ENCODE measurements around the gene GNG12.

The GNG12 gene

DNA sequence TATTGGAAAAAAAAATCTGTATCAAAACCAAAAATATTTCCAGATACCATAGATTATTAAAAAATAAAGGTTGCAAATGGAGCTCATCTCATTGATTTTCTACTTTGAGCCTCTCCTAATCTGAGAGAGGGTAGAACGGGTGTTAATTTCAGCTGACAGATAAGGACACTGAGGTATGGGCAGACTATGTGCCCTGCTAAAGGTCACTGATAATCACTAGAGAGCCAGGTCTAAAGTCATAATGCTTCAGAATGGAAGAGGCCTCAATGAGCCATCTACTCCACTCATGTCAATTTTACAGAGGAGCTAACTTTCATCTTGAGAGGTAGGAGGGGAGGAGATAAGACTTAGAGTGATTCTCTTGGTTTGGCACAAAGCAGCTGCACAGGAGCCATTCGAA is 21.0 kb downstream of the GNG12 start:
- no peak for DNase-seq

DNA sequence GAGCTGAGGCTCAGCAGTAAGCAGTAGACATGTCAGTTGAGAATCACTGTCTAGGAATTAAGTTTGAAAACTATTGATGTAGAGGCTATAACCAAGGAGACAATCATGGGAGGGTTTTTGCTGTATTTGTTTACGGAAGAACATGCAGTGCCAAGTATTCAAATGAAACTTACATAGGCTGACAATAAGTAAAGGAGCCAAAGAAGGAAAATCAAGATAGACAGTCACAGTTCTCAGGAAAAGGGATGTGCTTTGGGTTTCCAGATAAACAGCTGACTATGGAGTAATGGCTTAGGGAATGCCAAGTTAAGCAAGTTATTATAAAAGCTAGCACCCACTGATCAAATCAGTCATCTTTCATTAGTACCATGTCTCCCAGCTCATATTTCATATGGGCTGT is 21.5 kb downstream of the GNG12 start:
- DNase-seq, result no peak

DNA sequence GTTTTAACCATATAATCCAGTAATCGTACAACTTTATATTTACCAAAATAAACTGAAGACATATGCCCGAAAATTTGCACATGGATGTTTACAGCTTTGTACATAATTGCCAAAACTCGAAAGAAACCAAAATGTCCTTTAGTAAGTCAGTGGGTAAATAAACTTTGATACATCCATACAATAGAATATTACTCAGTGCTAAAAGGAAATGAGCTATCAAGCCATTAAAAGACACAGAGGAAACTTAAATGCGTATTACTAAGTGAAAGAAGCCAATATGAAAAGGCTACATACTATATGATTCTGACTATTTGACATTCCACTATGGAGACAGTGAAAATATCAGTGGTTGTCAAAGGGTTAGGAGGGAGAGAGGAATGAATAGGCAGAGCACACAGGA is 23.4 kb downstream of the GNG12 start:
- no peak for DNase-seq

DNA sequence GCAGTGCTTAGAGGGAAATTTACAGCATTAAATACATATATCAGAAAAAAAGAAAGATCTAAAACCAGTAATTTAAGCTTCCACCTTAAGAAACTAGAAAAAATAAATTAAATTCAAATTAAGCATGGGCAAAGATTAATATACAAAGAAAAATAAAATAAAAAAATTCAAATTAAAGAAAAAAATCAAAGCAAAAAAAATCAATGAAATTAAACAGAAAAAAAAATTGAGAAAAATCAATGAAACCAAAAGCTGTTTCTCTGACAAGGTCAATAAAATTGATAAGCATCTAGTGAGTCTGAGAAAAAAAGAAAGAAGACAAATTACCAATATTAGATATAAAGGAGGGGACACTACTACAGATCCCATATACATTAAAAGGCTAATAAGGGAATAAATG is 26.0 kb downstream of the GNG12 start:
- DNase-seq, result no peak

DNA sequence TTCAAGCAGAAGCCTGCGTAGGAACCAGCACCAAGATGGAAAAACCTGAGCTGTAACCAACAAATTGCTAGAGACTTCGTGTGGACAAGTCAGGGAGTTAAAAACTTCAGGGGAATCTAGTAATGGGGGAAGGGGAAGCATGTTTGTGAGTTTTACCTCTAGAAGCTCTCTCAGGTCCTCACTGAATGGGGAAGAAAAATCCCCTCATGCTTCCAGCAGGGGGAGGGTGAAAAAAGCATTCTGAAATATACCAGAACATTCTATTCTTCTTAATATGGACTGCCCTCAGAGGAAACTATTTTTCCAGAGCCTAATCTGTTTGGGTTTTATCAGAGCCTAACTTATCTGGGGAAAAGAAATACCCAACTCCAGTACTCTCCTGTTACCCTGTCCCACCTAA is 28.6 kb downstream of the GNG12 start:
- no peak for DNase-seq

DNA sequence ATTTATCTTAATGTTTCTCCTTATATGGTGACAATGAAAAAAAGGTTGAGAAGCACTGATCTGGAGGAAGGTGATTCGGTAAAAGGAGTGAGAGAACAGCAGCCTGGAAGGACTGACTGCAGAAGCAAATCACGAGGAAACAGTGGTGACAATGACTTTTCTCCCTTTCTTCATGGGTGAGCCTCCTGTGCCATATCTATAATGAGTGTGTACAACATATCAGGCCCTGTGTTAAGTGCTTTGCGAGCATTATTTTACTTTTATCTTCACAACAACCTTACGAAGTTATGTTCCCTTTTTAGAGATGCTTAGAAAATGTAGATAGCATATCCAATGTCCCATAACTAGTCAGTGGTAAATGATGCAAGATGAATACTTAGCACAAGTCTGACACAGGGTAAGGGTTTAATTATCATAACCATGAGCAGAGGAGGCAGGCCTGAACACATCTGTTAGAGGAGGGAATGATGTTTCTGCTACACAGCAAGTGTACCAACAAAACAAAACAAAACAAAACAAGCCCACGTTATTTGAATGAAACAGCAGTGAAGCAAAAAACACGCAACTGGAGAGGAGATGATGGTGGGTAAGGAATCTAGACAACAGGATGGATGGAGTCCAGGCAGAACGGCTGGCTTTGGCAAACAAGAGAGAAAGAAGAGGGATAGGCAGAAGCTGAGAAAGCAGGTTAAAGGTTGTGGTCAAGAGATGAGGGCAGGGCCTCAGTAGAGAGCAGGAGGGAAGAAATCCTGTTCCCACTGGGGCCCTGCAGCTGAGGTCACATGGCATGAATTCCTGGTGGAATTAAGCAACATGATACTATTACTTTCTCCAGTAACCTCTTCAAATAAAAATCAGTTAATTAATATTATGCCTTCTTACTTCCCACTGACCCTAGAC is 29.6 kb downstream of the GNG12 start:
- DNase-seq, result peak; percentile 11

DNA sequence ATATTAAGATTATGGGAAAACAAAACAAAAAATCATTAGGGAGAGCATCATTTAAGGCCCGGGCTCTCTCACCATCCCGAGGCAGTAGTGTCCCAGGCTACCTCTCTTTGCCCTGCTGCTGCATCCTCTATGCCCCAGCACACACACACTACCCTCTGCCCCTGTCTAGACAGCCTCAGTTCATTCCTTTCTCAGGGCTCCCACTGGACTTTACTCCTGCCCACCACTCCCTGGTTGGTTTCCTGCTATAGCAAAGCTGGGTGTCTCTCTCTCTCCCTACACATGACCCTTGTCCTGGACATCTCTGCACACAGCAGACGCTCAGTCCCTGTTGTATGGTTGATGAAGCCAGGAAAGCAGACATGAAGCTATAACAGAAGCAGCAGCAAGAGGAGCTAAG is 30.7 kb downstream of the GNG12 start:
- DNase-seq, result no peak

DNA sequence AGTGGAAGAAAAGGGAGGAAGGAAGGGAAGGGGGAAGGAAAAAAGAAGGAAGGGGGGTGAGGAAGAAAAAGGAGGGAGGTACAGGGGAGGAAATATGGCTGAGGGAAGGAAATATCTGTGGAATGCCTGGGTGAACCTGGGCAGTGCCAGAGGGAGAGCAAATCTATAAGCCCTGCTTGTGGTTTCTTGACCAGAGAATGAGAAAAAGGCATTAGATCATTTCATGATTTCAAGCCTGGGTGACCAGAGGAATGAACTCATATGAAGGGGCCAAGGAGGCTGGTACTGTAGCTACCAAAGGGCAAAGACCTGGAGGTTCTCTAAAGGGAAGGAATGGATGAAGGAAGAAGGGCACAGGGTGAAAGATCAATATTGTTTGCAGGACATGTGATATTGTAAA is 31.4 kb downstream of the GNG12 start:
- no peak for DNase-seq

DNA sequence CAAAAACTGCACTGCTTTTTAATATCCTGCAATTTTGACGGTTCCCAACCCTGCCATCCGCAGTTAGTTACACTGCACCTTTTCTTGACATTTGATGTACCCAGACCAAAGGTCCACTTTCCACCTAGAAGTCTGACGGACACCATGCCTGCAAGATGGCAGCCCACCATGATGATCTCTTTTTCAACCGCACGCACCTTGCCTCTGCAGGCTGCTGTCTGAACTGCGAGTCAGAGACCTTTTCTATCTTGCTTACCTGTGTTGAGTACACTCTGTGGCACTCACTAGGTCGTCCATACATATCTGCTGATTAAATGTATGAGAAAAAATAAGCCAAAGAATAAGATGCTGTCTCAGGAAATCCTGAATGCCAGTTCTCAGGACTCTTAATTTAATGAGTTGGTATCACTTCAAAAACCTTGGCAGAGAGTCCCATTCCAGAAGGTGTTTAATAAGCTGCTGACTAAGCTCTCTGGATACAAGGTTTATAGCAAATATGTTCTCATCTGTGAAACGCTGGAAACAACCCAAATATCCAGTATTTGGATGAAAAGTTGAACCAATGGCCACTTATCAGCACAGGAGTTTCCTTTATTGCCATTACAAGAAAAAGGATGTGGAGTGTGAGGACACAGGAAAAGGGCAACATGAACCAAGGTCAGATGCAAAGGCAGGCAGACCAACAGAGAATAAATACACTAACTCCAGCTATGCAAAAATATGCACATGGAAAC is 37.9 kb downstream of the GNG12 start:
- DNase-seq, result no peak

DNA sequence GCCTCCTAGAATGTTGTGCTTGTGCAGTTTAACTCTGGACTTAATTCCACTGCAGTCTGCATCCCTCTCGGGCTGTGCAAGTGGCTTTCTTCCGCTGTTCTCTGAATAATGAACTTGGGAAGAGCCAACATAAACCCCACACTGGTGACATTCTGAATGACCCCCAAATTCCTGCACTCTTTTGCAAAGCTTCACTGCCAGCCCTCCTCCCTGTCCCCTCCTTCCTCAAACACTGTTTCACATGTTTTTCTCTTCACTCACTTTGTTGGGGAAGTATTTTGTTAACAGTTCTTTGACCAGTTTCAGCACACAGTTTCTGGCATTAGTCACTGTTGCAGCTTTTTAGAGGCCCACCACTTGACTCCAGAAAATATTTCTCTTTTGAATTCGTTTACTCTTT is 39.7 kb downstream of the GNG12 start:
- no peak for DNase-seq

DNA sequence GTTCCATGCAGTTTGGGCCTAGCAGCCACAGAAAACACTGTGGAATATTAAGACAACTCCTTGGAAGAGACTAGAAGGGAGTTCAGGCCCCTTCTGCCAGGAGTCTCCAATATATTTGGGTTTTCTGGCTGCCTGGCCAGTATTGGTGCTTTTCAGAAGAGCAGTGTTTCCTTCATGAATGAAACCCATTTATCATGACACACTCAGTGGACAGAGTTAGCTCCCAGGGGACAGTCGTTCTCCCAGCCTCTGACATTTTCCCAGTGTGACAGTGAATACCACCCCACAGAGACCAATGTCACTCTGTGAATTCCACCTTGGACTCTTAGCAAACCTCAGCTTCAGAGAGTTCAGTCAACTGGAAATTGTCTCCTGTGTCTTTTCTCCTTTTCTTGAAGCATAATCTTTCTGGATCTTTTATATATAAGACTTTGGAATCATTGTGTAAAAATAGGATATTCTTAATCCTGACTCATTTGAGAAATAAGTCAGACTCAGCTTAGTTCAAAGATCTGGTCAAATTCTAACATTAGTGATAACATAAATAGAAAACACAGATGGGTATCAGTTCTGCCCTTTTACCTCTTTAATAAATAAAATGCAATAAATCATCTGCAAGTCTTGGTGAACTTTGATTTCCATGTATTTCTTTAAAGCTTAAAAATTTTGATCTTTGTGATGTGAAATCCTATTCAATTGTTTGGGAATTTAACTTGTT is 40.4 kb downstream of the GNG12 start:
- no peak for DNase-seq

DNA sequence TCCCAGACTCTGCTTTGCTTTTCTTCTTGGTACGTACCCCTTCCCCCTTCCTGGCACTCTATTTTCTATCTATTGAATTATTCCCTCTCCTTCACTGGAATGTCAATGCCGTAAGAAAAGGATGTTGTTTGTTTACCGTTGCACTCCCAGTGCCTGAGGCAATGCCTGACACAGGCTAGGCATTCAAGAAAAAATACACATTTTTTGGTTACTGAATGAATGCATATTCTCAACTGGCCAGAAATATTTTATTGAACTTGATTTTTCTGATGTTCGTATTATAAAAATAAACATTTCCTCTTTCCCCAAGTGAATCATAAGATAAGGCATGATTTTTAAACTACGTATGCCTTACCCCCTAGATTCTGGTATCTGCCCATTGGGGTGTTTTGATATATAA is 41.2 kb downstream of the GNG12 start:
- DNase-seq, result no peak

DNA sequence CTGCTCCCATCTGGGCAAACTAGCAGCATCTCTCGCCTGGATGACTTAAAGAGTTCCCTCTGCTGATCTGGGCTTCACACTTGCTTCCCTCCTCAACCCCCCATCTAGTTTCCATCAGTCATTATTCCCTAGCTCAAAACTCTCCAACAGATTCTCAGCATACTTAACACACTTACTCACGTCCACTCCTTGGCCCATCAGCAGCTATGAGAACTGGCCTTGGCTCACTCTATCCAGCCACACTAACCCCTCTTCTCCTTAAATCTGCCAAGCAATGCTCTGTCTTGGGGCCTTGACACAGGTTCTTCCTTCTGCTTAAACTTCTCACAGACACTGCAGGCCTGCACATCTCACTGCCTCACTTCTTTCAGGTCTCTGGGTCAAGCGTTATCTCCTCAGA is 41.6 kb downstream of the GNG12 start:
- DNase-seq, result no peak

DNA sequence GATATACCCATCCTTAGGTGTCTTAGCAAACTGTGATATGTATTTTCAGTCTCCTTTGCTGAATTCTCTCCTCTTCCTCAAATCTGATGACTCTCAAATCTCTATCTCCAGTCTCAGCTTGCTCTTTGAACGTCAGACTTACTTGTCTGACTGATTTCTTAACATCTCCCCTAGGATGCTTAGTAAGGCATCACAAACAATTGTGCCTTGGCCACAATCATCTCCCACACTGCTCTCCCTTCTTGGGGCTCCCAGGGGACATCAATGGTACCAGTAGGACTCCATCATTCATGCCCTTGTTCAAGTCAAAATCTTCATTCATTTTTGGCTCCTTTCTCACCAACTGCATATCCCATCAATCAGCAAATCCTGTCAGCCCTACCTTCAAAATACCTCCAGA is 42.0 kb downstream of the GNG12 start:
- DNase-seq, result no peak

DNA sequence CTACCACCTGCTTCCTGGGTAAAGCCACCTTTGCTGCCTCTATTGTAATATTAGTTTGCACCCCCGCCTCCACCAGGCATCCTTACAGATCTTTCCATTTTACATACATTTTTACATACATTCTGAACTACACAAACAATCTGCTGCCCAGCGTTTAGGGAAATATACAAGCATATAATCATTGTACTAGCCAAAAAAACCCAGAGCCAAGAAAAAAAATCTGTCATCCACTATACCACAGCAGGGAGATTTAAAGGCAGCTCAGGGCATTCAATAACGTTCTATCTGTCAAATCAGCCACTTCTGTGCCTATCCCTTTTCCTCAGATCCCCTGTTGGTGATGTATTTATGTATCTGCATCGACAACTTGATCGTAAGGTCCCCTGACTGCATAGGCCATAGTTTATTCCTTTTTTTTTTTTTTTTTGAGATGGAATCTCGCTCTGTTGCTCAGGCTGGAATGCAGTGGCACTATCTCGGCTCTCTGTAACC is 43.0 kb downstream of the GNG12 start:
- no peak for DNase-seq

DNA sequence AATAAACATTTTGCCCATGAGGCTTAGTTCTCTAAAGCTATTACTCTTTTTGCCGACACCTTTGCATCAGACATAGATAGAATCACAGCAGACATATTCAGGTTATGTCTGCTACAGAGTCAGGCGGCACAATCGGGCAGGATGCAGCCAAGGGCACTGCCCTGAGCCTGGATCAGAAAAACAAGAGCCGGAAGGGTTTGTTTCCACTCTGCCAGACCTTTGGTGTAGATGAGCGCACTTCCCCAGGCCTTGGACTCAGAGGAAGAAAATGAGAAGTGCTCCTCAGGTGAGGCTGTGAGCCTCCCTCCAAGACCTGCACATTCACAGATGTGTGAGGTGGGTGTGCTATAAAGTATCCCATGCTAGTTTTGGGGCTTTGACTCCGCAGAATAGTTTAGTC is 43.7 kb downstream of the GNG12 start:
- DNase-seq, result no peak

DNA sequence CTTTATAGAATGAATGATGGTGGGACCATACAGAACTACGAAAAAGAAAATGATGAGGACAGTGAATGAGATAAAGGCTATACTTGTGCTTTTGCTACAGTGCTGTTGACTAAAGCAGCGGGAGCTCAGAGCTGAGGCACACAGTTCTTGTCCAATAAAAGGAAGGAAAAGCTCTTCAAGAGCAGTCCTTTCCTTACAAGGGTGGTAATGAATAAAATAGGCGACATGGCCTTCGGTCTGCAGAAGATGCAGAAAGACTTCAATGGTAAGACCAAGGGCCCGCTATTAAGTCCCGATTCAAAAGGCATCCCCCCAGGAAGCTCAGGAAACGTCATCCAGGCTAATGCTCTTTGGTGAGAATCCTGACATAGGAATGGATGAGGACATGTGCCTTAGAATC is 44.4 kb downstream of the GNG12 start:
- no peak for DNase-seq

DNA sequence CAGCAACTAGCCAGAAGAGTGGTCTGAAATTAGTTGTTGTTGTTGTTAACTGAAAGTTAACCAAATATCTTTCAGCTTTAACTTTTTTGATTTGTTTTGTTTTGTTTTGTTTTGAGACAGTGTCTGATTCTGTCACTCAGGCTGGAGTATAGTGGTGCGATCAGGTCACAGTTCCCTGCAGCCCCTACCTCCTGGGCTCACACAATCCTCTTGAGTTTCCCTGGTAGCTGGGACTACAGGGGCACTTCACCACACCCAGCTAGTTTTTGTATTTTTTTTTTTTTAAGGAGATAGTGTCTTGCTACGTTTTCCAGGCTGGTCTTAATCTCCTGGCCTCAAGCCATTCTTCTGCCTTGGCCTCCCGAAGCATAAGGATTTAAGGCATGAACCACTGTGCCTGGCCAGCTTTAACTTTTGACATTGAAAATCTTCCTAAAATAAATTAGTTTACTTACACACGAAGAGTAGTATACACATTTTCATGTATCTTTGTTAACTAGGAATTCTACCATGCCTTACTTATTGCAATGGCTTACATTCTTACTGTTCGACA is 45.0 kb downstream of the GNG12 start:
- no peak for DNase-seq

DNA sequence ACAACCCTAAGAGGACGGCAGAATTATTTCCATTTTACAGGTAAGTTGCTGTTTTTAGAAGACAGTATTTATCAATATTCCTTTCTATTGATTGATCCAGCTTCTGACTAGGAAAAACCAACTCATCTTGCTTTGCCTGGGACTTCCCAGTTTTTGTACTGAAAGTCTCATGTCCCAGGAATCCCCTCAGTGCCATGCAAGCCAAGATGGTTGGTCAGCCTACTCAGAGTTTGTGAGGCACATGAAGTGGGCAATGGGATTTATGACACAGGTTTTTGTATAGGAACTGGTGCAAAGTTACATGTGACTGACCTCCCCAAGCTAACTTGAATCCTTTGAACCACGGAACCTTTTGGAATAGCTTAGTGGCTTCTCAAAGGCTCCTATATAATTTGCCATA is 45.5 kb downstream of the GNG12 start:
- DNase-seq, result no peak

DNA sequence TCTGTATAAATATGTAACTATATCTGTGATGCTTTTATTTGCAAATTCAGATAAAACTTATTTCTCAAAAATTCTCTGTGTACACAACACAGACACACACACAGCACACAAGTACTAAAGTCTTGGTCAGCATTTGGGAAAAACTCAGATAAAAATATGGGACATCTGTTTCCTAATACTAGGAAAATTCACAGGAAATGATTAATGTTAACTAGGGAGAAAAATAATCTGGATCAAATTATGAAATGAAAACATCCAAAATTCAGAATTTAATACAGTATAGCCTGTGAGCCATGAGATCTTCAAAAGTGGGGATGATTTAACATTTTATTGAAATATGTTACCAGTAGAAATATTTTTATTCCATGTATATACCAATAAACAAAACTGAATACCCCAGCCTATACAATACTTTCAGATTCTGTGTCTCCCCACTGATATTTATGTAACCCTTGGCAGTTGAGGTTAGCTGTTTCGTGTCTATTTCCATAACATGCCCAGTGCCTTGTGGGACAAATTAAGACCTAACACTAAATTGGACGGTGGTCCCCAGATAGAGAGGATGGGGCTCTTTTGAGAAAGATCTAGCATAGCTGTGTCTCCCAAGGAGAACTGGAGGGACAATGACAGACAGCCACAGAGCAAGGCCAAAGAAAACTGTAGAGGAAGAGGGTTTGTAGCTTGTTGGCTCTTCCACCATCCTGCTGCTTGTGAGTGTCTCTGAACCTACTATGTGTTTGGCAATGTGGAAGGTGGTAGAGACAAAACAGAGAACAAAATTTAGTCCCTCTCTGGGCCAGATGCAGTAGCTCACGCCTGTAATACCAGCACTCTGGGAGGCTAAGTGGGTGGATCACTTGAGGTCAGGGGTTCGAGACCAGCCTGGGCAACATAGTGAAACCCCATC is 47.2 kb downstream of the GNG12 start:
- DNase-seq, result no peak

DNA sequence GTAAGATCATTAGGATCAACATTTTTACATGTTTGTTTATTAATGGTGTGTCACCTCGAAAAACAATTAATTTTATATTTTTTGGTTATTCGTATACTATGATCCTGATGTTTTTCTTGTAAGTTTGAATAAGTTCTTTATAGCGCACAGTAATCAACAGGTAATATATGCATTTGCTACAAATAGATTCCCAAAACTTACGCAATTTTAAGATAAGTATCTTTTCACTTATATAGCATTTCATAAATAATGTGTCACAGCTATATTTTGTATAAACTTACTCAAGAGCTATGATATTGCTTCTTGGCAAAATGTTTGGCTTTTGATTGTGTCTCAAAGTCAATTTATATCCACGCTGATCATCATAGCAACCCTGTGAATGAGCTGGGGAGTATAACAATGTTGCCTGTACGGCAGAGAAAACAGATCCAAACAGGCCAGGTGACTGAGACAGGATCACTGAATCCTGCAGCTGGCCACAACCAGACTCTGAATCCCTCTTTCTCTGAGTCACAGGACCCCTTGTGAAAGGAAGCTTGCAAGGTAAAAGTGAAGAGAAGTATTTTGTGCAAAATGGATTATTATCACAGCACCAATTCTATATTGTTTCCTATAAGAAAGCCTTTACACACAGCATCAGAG is 48.6 kb downstream of the GNG12 start:
- DNase-seq, result no peak

DNA sequence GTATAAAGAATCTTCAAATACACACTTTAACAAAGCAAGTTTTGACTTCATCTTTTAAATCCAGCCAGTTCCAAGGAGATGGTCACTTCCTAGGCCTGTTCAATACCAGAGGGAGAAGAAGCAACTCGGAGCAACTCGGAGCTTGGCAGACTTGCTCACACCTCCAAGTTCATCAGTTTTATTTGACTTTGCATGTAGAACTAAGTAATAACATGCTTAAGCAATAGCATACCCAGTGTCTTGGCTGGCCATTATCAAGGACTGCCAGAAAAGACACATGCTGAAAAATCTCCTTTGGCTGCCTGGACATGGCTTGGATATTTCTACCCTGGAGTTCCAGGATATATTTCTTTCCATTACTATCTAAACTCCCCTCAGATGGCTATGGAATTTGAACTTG is 52.6 kb downstream of the GNG12 start:
- DNase-seq, result no peak

All from DMS 273 treated with DMSO at 0.1 percent for 48 hours (cell line).